T-helper 2 cell treated with Interferon-gamma antibody and Interleukin-4, amounts not matched to agents 5 μg/mL and 100 μg/mL, for 36 hours (primary cell): ENCODE results near the gene PCDHGA2.
"Not testable (repeated sequence)": the region's sequence is repeated elsewhere in the genome, so short reads cannot be mapped to it uniquely, and the experiment has no call there.

ENCODE experiments used
- DNase-seq: peaks from one replicate; pipeline ENCODE4 v3.0.0; 2021; ENCODE audit warnings: low spot score
- H3K27ac Mint-ChIP-seq: one replicate; pipeline ENCODE4 v1.8.0; 2021; ENCODE audit warnings: mild to moderate bottlenecking, mixed read lengths
- H3K27me3 Mint-ChIP-seq: one replicate; pipeline ENCODE4 v1.8.0; 2021; ENCODE audit warnings: low read depth, mixed read lengths
- H3K36me3 Mint-ChIP-seq: one replicate; pipeline ENCODE4 v1.8.0; 2021; ENCODE audit warnings: low read depth, mixed read lengths
- H3K4me1 Mint-ChIP-seq: one replicate; pipeline ENCODE4 v1.8.0; 2021; ENCODE audit warnings: low read depth, mixed read lengths
- H3K4me3 Mint-ChIP-seq: one replicate; pipeline ENCODE4 v1.8.0; 2022; ENCODE audit warnings: mild to moderate bottlenecking, moderate library complexity, mixed read lengths
- H3K9me3 Mint-ChIP-seq: one replicate; pipeline ENCODE4 v1.8.0; 2021; ENCODE audit warnings: mixed read lengths

The PCDHGA2 gene

DNA sequence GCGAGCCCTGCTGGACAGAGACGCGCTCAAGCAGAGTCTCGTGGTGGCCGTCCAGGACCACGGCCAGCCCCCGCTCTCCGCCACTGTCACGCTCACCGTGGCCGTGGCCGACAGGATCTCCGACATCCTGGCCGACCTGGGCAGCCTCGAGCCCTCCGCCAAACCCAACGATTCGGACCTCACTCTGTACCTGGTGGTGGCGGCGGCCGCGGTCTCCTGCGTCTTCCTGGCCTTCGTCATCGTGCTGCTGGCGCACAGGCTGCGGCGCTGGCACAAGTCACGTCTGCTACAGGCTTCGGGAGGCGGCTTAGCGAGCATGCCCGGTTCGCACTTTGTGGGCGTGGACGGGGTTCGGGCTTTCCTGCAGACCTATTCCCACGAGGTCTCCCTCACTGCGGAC lies 6.0 kb upstream of the PCDHGA2 start:
- not testable (repeated sequence) for H3K4me3 Mint-ChIP-seq, H3K27ac Mint-ChIP-seq, H3K36me3 Mint-ChIP-seq, DNase-seq, H3K4me1 Mint-ChIP-seq
- H3K27me3 Mint-ChIP-seq = peaks cover 50% of the 10 kb centered on the region
- H3K9me3 Mint-ChIP-seq = peaks cover 27% of the 10 kb centered on the region

DNA sequence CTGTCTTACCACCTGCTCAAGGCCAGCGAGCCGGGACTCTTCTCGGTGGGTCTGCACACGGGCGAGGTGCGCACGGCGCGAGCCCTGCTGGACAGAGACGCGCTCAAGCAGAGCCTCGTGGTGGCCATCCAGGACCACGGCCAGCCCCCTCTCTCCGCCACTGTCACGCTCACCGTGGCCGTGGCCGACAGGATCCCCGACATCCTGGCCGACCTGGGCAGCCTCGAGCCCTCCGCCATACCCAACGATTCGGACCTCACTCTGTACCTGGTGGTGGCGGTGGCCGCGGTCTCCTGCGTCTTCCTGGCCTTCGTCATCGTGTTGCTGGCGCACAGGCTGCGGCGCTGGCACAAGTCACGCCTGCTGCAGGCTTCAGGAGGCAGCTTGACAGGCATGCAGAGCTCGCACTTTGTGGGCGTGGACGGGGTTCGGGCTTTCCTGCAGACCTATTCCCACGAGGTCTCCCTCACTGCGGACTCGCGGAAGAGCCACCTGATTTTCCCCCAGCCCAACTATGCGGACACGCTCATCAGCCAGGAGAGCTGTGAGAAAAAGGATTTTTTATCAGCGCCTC lies 2.3 kb downstream of the PCDHGA2 start:
- H3K4me1 Mint-ChIP-seq, H3K4me3 Mint-ChIP-seq, H3K27ac Mint-ChIP-seq, H3K36me3 Mint-ChIP-seq, DNase-seq: not testable (repeated sequence)
- H3K9me3 Mint-ChIP-seq = peaks cover 30% of the 10 kb centered on the region
- H3K27me3 Mint-ChIP-seq = peaks cover 38% of the 10 kb centered on the region

DNA sequence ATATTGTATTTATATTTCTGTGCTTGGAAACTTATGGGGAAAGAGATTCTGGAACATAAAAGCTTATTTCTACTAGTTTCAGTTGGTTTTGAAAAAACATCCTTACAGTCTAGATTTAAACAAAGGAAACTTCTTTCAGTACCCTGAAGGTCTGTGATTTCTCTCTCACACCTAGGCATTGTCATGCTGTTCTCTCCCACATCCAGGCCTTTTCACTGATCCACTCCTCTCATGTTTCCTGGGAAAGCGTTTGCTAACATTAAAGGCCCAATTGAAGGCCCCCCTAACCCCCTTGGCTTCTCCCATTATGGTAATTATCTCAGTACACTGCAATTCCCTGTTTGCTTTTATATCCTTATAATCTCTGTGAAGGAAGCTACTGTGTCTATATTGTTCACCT lies 4.2 kb downstream of the PCDHGA2 start:
- H3K27me3 Mint-ChIP-seq = peaks cover 27% of the 10 kb centered on the region

DNA sequence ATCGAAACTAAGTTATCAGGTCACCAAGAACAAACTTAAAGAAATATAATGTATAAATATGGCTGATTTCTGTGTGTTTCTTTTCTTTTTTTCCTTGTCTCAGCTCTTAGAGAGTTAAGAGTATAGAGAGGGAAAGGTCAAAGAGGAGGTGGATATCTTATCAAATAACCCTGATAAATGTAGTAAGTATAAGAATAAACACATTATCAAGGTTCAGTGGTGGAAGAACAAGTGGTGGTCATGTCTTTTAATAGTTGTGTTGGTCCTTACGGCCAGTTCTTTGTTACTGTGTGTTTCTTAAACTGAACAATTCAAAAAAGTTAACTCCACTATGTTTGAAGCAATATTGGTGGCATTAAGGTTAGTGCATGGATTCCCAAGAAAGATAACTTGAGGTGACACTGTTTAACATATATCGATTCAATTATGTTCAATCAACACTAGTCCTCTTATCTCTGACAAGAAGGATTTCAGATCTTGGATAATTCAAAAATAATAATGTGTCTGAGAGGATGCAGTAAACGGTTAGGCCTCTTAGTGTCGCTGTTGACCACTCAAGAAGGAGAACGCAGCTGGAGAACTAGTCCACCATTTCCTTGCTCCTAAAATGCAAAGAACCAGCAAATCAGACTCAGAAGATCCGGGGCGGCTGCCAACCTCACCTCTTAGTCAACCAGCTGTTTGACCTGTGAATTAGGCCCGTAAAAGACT lies 4.8 kb downstream of the PCDHGA2 start, which contains the start of gene PCDHGA3:
Gene PCDHGA3, plus strand, starts transcription at position 588 of the 711 bp plus-strand sequence. CDS start 205 bp downstream, outside the sequence.
- Mint-ChIP-seq H3K9me3 (peaks cover 34% of the 10 kb centered on the region), H3K36me3 (peaks cover 3% of the 10 kb centered on the region), H3K27me3 (peaks cover 21% of the 10 kb centered on the region), H3K4me3 (peak within 1 kb of the TSS; percentile 75), H3K4me1 (no peaks in the 10 kb centered on the region), H3K27ac (no peak within 1 kb of the TSS)
- no peak for DNase-seq

More for the DNA sequence above, 4.2 kb downstream of the PCDHGA2 start:
- Mint-ChIP-seq H3K9me3 (peaks cover 34% of the 10 kb centered on the region), H3K4me1 (no peaks in the 10 kb centered on the region), H3K4me3 (no peak overlapping the region), H3K36me3 (peaks cover 3% of the 10 kb centered on the region), H3K27ac (no peak overlapping the region)
- DNase-seq = no peak

DNA sequence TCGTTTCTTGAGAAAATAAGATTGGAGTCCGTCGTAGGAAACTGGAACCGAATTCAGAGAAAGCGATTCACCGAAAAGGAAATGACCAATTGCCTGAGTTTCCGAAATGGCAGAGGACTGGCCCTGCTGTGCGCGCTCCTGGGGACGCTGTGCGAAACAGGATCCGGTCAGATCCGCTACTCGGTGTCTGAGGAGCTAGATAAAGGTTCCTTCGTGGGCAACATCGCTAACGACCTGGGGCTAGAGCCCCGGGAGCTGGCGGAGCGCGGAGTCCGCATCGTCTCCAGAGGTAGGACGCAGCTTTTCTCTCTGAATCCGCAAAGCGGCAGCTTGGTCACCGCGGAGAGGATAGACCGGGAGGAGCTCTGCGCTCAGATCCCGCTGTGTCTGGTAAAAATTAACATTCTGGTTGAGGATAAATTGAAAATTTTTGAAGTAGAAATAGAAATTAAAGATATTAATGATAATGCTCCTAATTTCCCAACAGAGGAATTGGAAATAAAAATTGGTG lies 5.4 kb downstream of the PCDHGA2 start:
- Mint-ChIP-seq H3K27me3 (peaks cover 15% of the 10 kb centered on the region), H3K4me3 (peak overlapping the region; percentile 75), H3K9me3 (peaks cover 34% of the 10 kb centered on the region), H3K4me1 (no peaks in the 10 kb centered on the region), H3K27ac (no peak overlapping the region), H3K36me3 (peaks cover 3% of the 10 kb centered on the region)
- DNase-seq = no peak

DNA sequence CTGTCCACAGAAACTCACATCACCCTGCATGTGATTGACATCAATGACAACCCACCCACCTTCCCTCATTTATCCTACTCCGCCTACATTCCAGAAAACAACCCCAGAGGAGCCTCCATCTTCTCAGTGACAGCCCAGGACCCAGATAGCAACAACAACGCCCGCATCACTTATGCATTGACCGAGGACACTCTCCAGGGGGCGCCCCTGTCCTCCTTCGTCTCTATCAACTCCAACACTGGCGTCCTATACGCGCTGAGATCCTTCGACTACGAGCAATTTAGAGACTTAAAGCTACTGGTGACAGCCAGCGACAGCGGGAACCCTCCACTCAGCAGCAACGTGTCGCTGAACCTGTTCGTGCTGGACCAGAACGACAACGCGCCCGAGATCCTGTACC lies 6.8 kb downstream of the PCDHGA2 start:
- Mint-ChIP-seq H3K9me3 (peaks cover 35% of the 10 kb centered on the region), H3K27me3 (peaks cover 13% of the 10 kb centered on the region), H3K27ac (no peak overlapping the region), H3K36me3 (peaks cover 1% of the 10 kb centered on the region), H3K4me3 (no peak overlapping the region), H3K4me1 (peaks cover 2% of the 10 kb centered on the region)
- DNase-seq = no peak

DNA sequence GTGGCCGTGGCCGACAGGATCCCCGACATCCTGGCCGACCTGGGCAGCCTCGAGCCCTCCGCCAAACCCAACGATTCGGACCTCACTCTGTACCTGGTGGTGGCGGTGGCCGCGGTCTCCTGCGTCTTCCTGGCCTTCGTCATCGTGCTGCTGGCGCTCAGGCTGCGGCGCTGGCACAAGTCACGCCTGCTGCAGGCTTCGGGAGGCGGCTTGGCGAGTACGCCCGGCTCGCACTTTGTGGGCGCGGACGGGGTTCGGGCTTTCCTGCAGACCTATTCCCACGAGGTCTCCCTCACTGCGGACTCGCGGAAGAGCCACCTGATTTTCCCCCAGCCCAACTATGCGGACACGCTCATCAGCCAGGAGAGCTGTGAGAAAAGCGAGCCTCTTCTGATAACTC lies 7.5 kb downstream of the PCDHGA2 start:
- Mint-ChIP-seq H3K27me3 (peaks cover 12% of the 10 kb centered on the region), H3K9me3 (peaks cover 36% of the 10 kb centered on the region)
- H3K36me3 Mint-ChIP-seq, H3K4me1 Mint-ChIP-seq, H3K4me3 Mint-ChIP-seq, H3K27ac Mint-ChIP-seq, DNase-seq: not testable (repeated sequence)

DNA sequence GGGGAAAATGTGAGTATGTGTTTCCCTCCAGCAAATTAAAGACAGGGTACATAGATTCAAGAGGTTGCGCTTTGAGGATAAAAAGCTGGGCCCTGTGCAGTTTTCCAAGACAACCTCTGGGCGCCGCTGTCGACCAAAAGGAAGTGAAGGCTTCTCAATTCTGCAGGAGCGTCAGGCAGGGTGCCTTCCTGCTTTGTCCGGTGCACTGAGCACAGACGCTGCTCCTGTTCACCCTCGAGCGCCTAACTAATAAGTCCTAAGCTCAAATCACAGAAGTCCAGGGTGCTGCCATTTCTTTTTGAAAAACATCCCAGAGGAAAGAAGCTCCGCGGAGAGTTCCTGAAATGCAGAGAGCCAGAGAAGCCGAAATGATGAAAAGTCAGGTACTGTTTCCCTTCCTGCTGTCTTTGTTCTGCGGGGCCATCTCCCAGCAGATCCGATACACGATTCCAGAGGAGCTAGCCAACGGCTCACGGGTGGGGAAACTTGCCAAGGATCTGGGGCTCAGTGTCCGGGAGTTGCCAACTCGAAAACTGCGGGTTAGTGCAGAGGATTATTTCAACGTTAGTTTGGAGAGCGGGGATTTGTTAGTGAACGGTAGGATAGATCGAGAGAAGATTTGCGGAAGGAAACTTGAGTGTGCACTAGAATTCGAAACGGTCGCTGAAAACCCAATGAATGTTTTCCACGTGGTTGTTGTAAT lies 11.5 kb downstream of the PCDHGA2 start, which contains the start of gene PCDHGB1:
Gene PCDHGB1, plus strand, starts transcription at position 183 of the 703 bp plus-strand sequence. Its CDS starts 162 bp downstream, at position 345.
- Mint-ChIP-seq H3K4me1 (peaks cover 2% of the 10 kb centered on the region), H3K27me3 (peaks cover 14% of the 10 kb centered on the region), H3K27ac (no peak within 1 kb of the TSS), H3K9me3 (peaks cover 29% of the 10 kb centered on the region), H3K36me3 (peaks cover 1% of the 10 kb centered on the region), H3K4me3 (peak within 1 kb of the TSS; percentile 81)
- peak; percentile 27 for DNase-seq

DNA sequence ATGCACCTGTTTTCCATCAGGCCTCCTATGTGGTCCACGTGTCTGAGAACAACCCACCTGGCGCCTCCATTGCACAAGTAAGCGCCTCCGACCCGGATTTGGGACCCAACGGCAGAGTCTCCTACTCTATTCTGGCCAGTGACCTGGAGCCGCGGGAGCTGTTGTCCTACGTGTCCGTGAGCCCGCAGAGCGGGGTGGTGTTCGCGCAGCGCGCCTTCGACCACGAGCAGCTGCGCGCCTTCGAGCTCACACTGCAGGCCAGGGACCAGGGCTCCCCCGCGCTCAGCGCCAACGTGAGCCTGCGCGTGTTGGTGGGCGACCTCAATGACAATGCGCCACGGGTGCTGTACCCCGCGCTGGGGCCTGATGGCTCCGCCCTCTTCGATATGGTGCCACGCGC lies 13.0 kb downstream of the PCDHGA2 start:
- Mint-ChIP-seq H3K27ac (no peak overlapping the region), H3K4me3 (no peak overlapping the region), H3K9me3 (peaks cover 25% of the 10 kb centered on the region), H3K36me3 (peaks cover 1% of the 10 kb centered on the region), H3K27me3 (peaks cover 13% of the 10 kb centered on the region), H3K4me1 (peaks cover 2% of the 10 kb centered on the region)
- DNase-seq = no peak

DNA sequence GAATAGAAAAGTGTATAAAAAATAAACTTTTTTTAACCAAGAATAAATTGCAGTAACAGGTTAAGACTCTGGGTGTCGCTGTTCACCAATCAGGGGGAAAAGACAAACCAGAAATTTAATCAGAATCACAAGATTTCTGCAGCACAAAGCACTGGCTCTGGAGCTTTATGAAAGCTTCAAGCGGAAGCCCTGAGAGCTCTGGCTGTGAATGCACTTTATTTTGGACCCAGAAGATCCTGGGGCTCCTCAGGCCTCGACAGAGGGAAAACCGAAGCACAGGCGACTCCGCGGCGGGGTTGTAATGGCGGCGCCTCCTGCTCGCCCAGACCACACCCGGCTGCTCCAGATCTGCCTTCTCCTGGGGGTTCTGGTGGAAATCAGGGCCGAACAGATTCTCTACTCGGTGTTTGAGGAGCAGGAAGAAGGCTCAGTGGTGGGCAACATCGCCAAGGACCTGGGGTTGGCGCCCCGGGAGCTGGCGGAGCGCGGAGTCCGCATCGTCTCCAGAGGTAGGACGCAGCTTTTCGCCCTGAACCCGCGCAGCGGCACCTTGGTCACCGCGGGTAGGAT lies 16.4 kb downstream of the PCDHGA2 start, which contains the start of gene PCDHGA4:
Gene PCDHGA4, plus strand, starts transcription at position 122 of the 570 bp plus-strand sequence. Its CDS starts 87 bp downstream, at position 209.
- H3K4me1 Mint-ChIP-seq = peaks cover 4% of the 10 kb centered on the region
- H3K9me3 Mint-ChIP-seq = peaks cover 21% of the 10 kb centered on the region
- H3K27me3 Mint-ChIP-seq = peaks cover 15% of the 10 kb centered on the region
- H3K36me3 Mint-ChIP-seq = peaks cover 1% of the 10 kb centered on the region
- H3K4me3 Mint-ChIP-seq = peak within 1 kb of the TSS; percentile 61
- no peak within 1 kb of the TSS for H3K27ac Mint-ChIP-seq
- no peak for DNase-seq

DNA sequence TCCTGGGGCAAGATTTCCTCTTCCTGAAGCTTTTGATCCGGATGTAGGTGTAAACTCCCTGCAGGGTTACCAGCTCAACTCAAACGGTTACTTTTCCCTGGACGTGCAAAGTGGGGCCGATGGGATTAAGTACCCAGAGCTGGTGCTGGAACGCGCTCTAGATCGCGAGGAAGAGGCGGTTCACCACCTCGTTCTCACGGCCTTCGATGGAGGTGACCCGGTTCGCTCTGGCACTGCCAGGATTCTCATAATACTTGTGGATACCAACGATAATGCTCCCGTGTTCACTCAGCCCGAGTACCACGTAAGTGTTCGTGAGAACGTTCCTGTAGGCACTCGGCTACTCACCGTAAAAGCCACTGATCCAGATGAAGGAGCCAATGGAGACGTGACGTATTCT lies 17.1 kb downstream of the PCDHGA2 start:
- Mint-ChIP-seq H3K27ac (no peak overlapping the region), H3K36me3 (no peaks in the 10 kb centered on the region), H3K9me3 (peaks cover 22% of the 10 kb centered on the region), H3K4me1 (peaks cover 2% of the 10 kb centered on the region), H3K27me3 (peaks cover 15% of the 10 kb centered on the region), H3K4me3 (peak overlapping the region; percentile 61)
- no peak for DNase-seq

DNA sequence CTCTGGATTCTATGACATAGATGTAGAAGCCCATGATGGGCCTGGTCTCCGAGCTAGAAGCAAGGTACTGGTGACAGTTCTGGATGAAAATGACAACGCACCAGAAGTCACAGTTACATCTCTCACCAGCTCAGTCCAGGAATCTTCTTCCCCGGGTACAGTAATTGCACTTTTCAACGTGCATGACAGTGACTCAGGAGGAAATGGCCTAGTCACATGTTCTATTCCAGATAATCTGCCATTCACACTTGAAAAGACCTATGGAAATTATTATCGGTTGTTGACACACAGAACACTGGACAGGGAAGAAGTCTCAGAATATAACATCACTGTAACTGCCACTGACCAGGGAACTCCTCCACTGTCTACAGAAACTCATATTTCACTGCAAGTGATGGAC lies 17.6 kb downstream of the PCDHGA2 start:
- H3K9me3 Mint-ChIP-seq = peaks cover 27% of the 10 kb centered on the region
- H3K36me3 Mint-ChIP-seq = peaks cover under 1% of the 10 kb centered on the region
- H3K27ac Mint-ChIP-seq = no peak overlapping the region
- DNase-seq = no peak
- no peak overlapping the region for H3K4me3 Mint-ChIP-seq
- peaks cover 2% of the 10 kb centered on the region for H3K4me1 Mint-ChIP-seq
- H3K27me3 Mint-ChIP-seq = peaks cover 20% of the 10 kb centered on the region

DNA sequence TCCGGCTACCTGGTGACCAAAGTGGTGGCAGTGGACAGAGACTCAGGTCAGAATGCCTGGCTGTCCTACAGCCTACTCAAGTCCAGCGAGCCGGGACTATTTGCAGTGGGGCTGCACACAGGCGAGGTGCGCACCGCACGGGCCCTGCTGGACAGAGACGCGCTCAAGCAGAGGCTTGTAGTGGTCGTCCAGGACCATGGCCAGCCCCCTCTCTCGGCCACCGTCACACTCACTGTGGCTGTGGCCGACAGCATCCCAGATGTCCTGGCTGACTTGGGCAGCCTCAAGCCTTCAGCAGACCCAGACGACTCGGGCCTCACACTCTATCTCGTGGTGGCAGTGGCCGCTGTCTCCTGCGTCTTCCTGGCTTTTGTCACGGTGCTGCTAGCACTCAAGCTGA lies 18.4 kb downstream of the PCDHGA2 start:
- no peak overlapping the region for H3K27ac Mint-ChIP-seq
- H3K9me3 Mint-ChIP-seq = peaks cover 30% of the 10 kb centered on the region
- H3K36me3 Mint-ChIP-seq = peaks cover 3% of the 10 kb centered on the region
- H3K4me1 Mint-ChIP-seq = peaks cover 2% of the 10 kb centered on the region
- peaks cover 23% of the 10 kb centered on the region for H3K27me3 Mint-ChIP-seq
- H3K4me3 Mint-ChIP-seq = no peak overlapping the region
- no peak for DNase-seq
